Amniotic epithelial cell (primary cell): ENCODE measurements around the gene TEN1.
"Not testable (repeated sequence)": the region's sequence is repeated elsewhere in the genome, so short reads cannot be mapped to it uniquely, and the experiment has no call there.

Experiments used
- DNase-seq: peaks from one replicate; pipeline ENCODE4 v3.0.0-alpha.2; 2010; ENCODE audit warnings: low read depth

The TEN1 gene

DNA sequence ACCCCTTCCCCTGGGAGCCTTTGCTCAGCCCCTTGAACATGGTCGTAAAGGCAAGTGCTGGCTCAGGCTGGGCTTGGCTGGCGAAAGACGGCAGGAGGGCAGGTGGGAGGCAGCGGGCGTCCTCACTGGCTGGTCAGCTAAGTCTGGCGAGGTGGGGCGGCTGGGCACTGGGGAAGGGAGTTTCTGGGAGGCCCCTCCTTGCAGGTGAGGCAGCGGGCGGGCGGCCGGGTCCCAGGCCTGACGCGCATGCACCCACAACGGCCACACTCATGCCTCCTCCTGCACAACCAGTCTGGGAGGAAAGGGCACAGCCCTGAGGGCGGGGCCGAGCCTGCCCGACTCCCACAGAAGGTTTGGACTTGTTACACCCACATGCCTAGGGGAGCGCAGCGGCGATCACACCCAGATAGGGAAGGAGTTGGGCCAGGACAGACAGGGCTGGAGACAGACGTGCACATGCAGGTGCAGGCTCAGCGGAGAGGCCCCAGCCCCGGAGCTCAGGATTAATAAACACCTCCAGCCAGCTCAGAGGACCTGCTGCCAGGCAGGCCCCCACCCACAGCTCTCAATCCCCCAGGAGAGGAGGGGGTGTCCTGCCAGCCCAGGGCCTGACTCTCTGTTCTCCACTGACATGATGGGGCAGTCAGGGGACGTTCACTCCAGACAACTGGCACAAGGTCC lies 48.3 kb downstream of the TEN1 start, which contains the start of gene EVPL:
TSS of gene EVPL (minus strand) at position 148 of the 681 bp plus-strand sequence. CDS start at position 40, 108 bp downstream.
- no peak for DNase-seq

DNA sequence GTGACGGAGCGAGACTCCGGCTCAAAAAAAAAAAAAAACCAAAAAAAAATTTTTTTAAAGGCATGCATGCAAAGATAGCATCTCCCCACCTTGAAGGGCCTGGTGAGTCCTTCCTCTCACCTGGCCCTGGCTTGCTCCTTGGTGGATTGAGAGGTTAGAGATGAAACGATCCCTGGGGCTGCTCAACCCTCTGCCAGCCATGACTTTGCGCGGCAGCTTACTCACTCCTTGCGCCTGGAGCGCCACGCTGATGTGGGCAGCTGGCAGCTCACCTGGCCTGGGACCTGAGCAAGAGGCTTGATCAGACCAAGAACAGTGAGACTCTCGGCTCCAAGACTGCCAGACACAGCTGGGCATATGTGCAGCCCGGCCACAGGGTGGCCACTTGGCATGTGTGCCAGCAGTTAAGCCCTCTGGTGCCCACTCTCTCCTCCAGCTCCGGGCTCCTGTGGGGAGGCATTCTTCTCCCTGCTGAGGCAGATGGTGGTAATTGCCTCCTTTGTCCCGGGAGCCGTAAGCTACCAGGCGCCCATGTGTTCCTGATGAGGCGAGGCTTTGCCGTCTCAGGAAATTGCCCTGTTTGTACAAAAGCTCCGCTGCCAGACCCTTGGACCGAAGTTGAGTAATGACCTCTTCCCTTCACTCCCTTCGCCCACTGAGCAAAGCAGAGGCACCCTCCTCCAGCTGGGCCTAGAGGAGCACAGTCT lies 53.2 kb downstream of the TEN1 start:
- DNase-seq = no peak

DNA sequence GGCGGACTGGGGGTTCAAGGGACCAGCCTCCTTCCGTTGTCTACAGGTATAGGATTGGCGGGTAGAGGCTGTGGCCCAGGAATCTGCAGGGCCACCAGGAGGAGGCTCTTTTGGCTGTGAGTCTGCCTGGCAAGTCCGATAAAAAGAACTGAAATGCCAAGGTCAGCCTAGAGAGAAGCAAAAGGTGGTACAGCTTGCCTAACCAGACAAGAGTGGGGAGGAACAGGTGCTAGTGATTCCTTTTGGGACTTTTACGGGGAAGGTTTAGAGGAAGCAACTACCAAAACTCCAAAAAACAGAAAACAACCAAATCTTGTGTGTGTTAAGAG lies 53.7 kb downstream of the TEN1 start:
- no peak for DNase-seq

DNA sequence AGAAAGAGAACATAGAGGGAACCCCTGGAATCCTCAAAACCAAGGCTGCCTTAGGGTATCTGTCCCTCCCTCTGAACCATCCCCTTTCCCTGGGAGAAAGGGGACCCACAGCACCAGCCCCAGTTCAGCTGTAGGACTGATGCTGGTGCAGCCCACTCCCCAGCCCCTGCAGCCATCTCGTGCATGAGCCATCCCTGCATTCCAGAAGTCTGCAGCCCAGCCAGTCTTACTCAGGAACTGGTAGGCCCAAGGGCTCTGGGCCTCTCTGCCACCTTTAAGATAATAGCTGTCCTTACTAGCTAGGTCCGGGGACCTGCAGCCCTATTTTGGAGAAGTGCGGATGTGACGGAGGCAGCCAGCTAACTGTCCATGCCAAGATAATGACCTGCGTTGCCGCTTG lies 54.1 kb downstream of the TEN1 start:
- no peak for DNase-seq

DNA sequence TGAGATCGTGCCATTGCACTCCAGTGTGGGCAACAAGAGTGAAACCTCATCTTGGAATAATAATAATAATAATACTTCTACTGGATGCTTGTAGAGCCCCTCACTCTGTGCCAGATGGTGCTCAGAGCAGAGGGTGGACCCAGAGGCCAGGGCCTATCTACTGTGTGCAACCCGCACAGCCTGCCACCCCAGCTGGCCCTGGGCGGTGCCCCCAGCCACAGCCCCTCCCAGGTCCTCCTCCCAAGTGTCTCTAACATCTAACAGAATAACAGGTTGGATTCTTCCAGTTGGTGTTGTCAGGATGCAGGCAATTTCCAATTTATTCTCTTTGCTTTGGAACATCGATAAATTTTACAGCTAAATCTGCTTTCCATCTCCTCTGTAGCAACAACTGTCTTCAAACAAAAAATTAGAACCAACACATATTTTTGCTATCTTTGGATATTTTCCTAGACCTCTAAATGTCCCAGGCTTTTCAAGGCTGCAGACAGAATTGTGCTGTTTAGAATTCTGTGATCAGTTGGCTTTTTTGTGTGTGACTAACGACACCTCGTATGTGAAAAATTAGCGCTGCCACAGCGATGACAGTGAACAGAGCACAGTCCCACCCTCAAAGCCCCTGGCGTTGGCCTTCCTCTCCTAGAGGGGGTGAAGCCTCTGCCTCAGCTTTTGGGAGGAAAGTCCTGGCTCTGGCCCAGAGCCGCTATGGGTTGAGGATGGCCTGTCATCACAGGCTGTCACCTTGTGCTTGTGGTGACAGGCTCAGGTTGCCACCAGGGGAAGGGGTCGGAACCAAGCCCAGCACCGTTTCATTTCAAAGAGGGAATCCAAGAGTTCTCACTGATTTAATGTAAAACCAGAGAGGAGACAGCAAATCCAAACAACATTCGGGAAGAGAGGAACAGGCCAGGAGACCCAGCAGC lies 55.6 kb downstream of the TEN1 start:
- no peak for DNase-seq

DNA sequence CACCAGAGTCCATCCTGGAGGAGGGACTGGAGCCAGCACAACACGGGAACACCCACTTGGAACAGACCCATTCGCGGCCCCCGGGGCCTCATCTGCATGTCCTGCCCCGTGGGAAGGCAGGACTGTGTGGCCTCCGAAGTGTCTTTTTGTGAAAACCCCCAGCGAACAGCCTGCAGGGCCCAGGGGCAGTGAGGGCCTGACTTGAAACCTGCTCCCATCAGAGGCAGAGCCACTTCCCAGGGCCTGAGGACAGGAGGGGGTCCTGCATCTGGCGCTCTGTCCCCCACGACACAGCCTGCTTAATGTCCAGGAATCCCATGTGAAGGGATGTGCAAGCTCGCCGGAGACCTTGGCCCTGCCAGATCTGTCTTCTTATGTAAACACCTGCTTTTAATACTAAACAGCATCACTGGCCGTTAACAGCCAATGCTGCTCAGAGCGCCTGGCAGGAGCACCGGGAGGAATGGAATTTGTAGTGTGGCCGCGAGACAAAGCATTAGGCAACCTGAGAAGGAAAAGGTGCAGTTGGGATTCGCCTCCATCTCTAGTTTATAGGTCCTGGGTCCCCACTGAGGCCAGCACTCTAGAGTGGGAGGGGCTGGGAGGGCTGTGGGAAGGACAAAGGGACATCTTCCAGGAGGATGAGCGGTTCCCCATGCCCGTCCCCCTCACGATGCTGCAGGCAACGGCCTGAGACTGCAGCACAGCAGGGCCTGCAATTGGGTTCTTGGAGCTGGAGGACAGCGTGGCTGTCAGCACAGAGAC lies 57.6 kb downstream of the TEN1 start:
- DNase-seq = peak; percentile 23

DNA sequence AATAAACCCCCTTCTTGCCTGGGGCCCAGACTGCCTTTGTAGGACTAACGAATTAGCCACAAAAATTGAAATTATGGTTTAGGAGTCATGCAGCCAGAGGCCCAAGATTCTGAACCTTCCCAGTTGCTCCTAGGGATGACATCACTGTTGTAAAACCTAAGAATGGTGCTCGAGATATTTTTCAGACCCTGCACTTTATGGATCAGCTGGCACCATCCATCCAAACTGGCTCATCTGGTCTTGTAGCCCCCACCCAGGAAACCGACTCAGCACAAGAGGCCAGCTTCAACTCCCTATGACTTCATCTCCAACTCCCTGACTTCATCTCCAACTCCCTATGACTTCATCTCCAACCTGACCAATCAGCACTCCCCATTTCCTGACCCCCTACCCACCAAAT lies 59.0 kb downstream of the TEN1 start:
- DNase-seq = no peak

DNA sequence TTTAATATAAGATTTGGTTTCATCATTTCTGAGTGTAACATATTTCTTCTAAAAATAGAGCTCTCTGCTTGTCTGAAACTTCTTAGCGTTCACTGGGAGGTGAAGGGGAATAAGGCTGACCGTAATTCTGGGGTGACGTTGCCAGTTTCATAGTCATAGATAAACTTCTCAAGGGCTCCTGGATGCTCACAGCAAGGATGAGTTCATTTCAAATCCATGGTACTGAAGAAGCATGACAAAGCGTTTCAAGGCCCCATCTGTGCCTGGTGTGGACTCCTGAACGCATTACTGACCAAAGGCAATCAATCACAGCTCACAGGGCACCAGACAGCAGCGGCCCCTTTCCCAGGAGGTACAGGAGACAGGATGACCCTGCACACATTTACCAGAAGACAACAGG lies 60.1 kb downstream of the TEN1 start:
- peak; percentile 67 for DNase-seq

DNA sequence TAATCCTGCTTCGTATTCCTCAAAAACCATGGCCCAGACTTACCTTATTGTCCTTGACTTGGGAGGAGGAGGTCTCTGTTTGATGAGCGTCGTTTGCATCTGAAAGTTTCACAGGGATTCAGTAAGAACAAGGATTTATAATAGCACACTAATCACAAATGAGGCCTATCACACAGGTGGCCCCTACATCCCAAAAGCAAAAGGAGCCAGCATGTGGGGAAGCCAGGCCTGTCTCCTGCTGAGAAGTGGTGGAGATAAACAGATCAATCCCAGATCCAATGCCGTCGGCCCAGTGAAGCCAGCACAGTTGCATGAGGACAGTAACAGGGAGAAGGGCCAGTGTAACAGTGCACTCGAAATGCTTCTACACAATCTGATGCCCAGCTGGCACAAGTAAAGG lies 61.3 kb downstream of the TEN1 start:
- DNase-seq = no peak

DNA sequence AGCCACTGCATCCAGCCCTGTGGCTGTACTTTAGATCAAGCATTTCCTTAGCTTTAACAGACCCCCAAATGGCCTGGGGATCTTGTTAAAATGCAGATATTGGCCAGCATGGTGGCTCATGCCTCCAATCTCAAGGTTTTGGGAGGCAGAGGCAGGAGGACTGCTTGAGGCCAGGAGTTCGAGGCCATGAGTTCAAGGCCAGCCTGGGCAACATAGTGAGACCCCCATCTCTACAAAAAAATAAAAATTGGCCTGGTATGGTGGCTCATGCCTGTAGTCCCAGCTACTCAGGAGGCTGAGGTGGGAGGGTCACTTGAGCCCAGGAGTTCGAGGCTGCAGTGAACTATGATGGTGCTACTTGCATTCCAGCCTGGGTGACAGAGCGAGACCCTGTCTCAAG lies 63.8 kb downstream of the TEN1 start:
- DNase-seq = not testable (repeated sequence)

DNA sequence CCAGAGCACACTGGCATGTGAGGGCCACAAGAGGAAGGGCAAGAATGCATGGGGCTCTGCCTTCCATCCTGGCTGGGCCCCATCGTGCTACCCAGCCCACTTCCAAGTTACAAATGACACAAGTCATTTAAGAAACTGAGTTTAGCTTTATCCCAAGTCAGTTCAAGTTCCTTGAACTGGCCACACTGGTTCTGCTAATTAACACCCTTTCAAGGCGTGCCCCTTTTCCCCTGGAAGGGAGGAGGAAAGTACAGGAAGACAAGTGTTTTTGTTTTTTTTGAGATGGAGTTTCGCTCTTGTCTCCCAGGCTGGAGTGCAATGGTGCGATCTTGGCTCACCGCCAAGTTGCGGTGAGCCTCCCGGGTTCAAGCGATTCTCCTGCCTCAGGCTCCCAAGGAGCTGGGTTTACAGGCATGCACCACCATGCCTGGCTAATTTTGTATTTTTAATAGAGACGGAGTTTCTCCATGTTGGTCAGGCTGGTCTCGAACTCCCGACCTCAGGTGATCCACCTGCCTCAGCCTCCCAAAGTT lies 65.5 kb downstream of the TEN1 start:
- DNase-seq = not testable (repeated sequence)

DNA sequence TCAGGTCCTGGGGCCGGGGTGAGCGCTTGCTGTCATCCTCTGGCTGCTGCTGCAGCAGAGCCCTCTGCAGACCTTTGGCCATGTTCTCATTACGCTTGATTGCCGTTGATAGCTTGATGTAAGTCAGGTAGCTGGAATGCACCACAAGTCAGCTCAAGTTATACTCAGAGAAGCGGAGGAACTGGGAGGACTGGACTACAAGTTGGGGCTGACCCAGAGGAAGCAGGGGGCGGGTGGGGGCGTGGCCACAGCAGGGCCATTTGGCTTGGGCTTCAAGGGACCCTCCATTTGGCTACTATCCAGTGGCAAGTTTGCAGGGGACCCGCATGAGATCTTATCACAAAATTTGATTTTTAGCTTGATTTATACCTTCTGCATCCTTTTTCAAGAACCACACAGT lies 67.0 kb downstream of the TEN1 start:
- no peak for DNase-seq

DNA sequence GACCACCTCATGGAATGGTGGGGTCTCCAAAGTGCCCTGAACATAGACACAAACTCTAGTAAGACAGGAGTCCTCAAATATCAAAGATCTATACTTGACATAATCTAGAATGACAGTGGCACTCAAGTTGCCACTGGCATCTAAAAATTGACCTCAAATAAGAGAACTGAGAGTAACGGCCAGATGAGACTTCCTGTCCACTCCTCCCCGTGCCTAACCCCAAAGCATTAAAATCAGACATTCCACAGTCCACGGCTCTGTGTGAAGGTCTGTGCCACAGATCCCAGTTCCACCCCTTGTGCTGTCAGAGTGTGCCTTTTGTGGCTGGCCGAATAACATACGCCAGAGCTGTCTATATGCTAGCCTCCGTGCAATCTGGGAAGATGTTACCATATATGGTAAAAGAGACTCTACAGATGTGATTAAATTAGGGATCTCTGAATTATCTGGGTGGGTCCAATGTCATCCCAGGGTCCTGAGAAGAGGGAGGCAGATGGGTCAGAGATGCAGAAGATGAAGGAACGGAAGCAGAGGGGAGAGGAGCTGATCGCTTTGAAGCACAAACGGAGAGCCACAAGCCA lies 69.1 kb downstream of the TEN1 start:
- DNase-seq = no peak

DNA sequence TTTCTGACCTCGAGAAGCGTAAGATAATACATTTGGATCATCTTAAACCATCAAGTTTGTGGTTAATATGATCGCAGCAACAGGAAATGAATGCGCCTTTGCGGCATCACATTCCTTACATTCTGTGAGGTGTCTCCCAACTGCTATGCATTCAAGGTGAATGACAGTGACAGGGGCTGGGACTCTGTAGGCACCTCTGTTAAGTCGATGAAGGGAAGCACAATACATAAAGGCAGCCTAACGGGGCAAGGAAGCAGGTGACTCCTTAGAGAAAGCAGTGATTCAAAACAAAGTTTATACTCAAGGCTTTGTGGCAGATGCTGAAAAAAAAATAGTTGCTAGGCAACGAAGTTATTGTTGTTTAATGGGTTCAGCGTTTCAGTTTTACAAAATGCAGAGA lies 69.7 kb downstream of the TEN1 start:
- DNase-seq = peak; percentile 74

DNA sequence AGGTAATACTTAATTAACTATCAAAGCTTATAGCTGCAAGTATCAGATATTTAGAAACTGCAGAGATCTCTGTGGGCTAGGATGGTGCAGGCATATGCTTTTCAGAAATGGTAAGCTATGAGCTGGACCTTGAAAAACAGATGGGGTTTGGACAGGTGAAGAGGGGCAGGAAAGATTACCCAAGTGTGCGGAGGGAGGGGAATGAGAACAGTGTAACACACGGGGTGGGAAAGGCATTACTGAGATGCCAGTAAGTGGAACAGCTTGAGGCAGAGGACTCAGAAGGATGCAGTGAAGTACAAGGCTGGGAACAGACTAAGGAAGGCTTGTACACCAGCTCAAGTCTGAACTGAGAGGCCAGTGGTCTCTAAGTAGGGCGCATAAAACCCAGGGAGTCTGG lies 70.2 kb downstream of the TEN1 start:
- DNase-seq = no peak

DNA sequence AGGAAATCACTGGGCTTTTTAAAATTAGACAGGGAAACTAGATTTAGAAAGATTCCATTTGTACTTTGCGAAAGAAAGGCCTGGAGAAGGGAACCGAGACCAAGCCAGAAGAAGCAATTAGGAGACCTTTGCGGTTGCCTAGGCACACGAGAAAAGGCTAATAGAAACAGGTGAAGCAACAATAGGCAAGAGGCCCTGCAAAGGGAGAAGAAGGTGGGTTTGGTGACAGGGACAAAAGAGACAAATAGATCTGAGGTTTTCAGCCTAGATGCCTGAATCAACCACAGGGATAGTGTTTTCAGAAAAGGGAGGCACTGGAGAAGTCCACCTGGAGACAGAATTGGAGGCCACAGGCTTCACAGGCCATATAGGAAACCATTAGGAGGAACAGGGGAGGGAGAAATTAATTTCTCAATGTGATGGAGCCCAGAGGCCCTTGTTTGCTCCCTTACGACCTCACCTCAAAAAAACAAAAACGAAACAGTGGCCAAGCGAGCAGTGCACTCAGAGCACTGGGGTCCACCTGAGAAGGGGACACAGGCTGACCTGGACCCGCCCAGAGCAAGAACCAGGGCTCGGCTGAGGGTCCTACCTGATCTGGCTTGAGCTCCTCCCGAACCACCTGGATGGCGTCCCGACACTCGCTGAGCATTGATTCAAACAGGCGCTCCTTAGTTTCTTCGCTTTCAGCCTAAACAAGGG lies 70.9 kb downstream of the TEN1 start:
- no peak for DNase-seq
